Measurements from ENCODE around the gene SMIM45.
A peak's percentile ranks its signal among the peaks of the same experiment; 100 is the strongest.

Gene SMIM45

DNA sequence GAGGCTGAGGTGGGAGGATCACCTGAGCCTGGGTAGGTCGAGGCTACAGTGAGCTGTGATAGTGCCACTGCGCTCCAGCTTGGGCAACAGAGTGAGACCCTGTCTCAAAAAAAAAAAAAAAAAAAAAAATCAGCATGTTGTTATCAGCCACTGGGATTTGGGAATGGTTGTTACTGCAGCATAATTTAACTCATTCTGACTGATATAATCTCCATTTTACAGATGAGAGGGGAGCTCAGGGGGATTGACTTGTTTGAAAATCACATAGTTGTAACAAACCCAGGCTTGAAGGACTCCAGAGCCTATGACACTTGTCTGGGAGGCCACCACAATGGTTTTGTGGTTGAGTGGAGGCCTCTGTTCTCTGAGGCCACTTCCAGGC is 14.3 kb downstream of the SMIM45 start:
- no peaks in the 10 kb centered on the region for H3F3A ChIP-seq (ENCODE audit: insufficient read depth, low read length, poor library complexity, severe bottlenecking)
- no peaks in the 10 kb centered on the region for H3K36me3 ChIP-seq (ENCODE audit: insufficient read depth, low read length)
- H3K9me3 ChIP-seq (ENCODE audit: low read length), result no peaks in the 10 kb centered on the region
- no peak overlapping the region for H3K27ac ChIP-seq (ENCODE audit: low read length)
- TF ChIP-seq SMC3 (conservative IDR thresholded peaks at IDR 0.05; ENCODE audit: poor library complexity) (no peak), POLR2AphosphoS5 (IDR thresholded peaks at IDR 0.05) (no peak), EZH2 (IDR thresholded peaks at IDR 0.05; ENCODE audit: borderline replicate concordance, insufficient read depth, low read length, poor library complexity, severe bottlenecking) (no peak), TAF1 (IDR thresholded peaks at IDR 0.05; ENCODE audit: low read depth) (no peak), EP300 (conservative IDR thresholded peaks at IDR 0.05; ENCODE audit: poor library complexity, severe bottlenecking) (no peak), MXI1 (conservative IDR thresholded peaks at IDR 0.05; ENCODE audit: poor library complexity, severe bottlenecking) (no peak), RAD21 (conservative IDR thresholded peaks at IDR 0.05) (no peak)
- TF ChIP-seq, protein P1, sequence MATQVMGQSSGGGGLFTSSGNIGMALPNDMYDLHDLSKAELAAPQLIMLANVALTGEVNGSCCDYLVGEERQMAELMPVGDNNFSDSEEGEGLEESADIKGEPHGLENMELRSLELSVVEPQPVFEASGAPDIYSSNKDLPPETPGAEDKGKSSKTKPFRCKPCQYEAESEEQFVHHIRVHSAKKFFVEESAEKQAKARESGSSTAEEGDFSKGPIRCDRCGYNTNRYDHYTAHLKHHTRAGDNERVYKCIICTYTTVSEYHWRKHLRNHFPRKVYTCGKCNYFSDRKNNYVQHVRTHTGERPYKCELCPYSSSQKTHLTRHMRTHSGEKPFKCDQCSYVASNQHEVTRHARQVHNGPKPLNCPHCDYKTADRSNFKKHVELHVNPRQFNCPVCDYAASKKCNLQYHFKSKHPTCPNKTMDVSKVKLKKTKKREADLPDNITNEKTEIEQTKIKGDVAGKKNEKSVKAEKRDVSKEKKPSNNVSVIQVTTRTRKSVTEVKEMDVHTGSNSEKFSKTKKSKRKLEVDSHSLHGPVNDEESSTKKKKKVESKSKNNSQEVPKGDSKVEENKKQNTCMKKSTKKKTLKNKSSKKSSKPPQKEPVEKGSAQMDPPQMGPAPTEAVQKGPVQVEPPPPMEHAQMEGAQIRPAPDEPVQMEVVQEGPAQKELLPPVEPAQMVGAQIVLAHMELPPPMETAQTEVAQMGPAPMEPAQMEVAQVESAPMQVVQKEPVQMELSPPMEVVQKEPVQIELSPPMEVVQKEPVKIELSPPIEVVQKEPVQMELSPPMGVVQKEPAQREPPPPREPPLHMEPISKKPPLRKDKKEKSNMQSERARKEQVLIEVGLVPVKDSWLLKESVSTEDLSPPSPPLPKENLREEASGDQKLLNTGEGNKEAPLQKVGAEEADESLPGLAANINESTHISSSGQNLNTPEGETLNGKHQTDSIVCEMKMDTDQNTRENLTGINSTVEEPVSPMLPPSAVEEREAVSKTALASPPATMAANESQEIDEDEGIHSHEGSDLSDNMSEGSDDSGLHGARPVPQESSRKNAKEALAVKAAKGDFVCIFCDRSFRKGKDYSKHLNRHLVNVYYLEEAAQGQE (IDR thresholded peaks at IDR 0.05; ENCODE audit: borderline replicate concordance), result no peak
- TF ChIP-seq, protein P2, sequence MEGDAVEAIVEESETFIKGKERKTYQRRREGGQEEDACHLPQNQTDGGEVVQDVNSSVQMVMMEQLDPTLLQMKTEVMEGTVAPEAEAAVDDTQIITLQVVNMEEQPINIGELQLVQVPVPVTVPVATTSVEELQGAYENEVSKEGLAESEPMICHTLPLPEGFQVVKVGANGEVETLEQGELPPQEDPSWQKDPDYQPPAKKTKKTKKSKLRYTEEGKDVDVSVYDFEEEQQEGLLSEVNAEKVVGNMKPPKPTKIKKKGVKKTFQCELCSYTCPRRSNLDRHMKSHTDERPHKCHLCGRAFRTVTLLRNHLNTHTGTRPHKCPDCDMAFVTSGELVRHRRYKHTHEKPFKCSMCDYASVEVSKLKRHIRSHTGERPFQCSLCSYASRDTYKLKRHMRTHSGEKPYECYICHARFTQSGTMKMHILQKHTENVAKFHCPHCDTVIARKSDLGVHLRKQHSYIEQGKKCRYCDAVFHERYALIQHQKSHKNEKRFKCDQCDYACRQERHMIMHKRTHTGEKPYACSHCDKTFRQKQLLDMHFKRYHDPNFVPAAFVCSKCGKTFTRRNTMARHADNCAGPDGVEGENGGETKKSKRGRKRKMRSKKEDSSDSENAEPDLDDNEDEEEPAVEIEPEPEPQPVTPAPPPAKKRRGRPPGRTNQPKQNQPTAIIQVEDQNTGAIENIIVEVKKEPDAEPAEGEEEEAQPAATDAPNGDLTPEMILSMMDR (IDR thresholded peaks at IDR 0.05; ENCODE audit: poor library complexity, severe bottlenecking), result no peak
- H4K20me1 ChIP-seq (ENCODE audit: insufficient read depth), result no peaks in the 10 kb centered on the region
- no peak overlapping the region for H3K4me2 ChIP-seq (ENCODE audit: low read length)
- no peak overlapping the region for H3K4me3 ChIP-seq (ENCODE audit: low read length)
- no peak overlapping the region for H2AFZ ChIP-seq (ENCODE audit: low read depth, low read length)
- no peaks in the 10 kb centered on the region for H3K79me2 ChIP-seq (replicated peaks; ENCODE audit: insufficient read depth, low read length)
- H3K27me3 ChIP-seq (ENCODE audit: insufficient read depth, low read depth, low read length), result no peaks in the 10 kb centered on the region
- H3K9ac ChIP-seq (ENCODE audit: low read length), result no peak overlapping the region
- no peaks in the 10 kb centered on the region for H3K9me2 ChIP-seq (ENCODE audit: insufficient read depth, low read length)

DNA sequence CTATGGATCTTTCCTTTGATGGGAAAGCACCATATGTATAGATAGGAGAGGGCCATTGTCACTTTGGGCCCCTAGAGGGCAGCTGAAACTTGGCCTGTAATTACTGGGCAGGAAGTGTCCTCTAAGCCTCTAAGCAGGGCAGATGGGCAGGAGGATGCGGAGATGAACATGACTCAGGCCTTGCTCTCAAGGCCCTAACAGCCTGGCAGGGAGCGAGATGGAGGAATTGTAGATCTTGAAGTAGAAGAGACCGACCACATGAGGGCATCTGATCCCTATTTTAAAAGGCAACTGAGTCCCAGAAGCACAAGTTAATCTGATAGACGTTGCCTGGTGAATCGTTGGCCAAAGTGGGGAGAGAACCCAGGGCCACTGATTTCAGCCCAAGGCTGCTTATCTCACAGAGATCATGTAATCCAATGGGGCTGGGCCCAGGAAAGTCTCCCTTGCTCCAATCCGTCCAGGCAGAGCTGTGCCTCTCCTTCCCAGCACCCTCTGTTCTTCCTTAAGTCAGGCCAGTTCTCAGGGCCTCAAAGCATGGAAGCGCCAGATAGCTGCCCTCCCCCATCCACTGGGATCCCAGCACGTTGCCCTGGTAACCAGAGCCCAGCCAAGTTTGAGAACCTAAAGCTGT is 14.8 kb downstream of the SMIM45 start:
- Histone ChIP-seq H3K9ac (ENCODE audit: low read length) (no peak overlapping the region), H3K9me3 (ENCODE audit: low read length) (no peaks in the 10 kb centered on the region), H3K9me2 (ENCODE audit: insufficient read depth, low read length) (no peaks in the 10 kb centered on the region), H3F3A (ENCODE audit: insufficient read depth, low read length, poor library complexity, severe bottlenecking) (no peaks in the 10 kb centered on the region), H3K79me2 (replicated peaks; ENCODE audit: insufficient read depth, low read length) (no peaks in the 10 kb centered on the region), H4K20me1 (ENCODE audit: insufficient read depth) (no peaks in the 10 kb centered on the region), H3K4me2 (ENCODE audit: low read length) (no peak overlapping the region), H3K36me3 (ENCODE audit: insufficient read depth, low read length) (no peaks in the 10 kb centered on the region), H3K27ac (ENCODE audit: low read length) (no peak overlapping the region), H2AFZ (ENCODE audit: low read depth, low read length) (no peak overlapping the region), H3K27me3 (ENCODE audit: insufficient read depth, low read depth, low read length) (no peaks in the 10 kb centered on the region), H3K4me3 (ENCODE audit: low read length) (no peak overlapping the region)
- TF ChIP-seq MXI1 (conservative IDR thresholded peaks at IDR 0.05; ENCODE audit: poor library complexity, severe bottlenecking), result no peak
- peak; percentile 73 for TF ChIP-seq RAD21 (conservative IDR thresholded peaks at IDR 0.05)
- TF ChIP-seq, protein P1 (IDR thresholded peaks at IDR 0.05; ENCODE audit: borderline replicate concordance), result no peak
- TF ChIP-seq POLR2AphosphoS5 (IDR thresholded peaks at IDR 0.05), result no peak
- no peak for TF ChIP-seq EZH2 (IDR thresholded peaks at IDR 0.05; ENCODE audit: borderline replicate concordance, insufficient read depth, low read length, poor library complexity, severe bottlenecking)
- TF ChIP-seq SMC3 (conservative IDR thresholded peaks at IDR 0.05; ENCODE audit: poor library complexity), result peak; percentile 74
- TF ChIP-seq, protein P2 (IDR thresholded peaks at IDR 0.05; ENCODE audit: poor library complexity, severe bottlenecking), result peak; percentile 67
- no peak for TF ChIP-seq EP300 (conservative IDR thresholded peaks at IDR 0.05; ENCODE audit: poor library complexity, severe bottlenecking)

All from neural cell (in vitro differentiated cells).